Gastroesophageal sphincter (tissue), 4 donors: Measurements from ENCODE around the gene NOSIP. TPM values are rescaled to one million over a fixed set of nuclear protein-coding genes. Genes with fewer than 3 reads are reported as not detected.

Source experiments
- ATAC-seq: fragments of 150-250 bp; one replicate; pipeline ENCODE4 v1.9.1; 2016; ENCODE audit warnings: mild to moderate bottlenecking, moderate library complexity
- H3K27ac ChIP-seq, 4 donors: fragments of 200-600 bp; sonication (generic) in 3 of 4; 1 replicate in 3 of 4; 2 replicates in 1 of 4; pipeline ENCODE4 v1.5.1; 2016 to 2019
- H3K27me3 ChIP-seq: fragments of 200-600 bp; sonication (generic); one replicate; pipeline ENCODE4 v1.5.1; 2019
- H3K36me3 ChIP-seq, 2 donors: fragments of 200-600 bp; sonication (generic); one replicate each; pipeline ENCODE4 v1.5.1; 2019; ENCODE audit warnings: control low read depth in 1 of 2
- H3K4me1 ChIP-seq, 3 donors: fragments of 200-600 bp; sonication (generic); 1 replicate in 2 of 3; 2 replicates in 1 of 3; pipeline ENCODE4 v1.5.1; 2016 to 2019; ENCODE audit warnings: control low read depth in 2 of 3
- H3K4me3 ChIP-seq, 2 donors: fragments of 200-600 bp; sonication (generic); one replicate each; pipeline ENCODE4 v1.5.1; 2019; ENCODE audit warnings: mild to moderate bottlenecking in 1 of 2, moderate library complexity in 1 of 2
- H3K9me3 ChIP-seq, 3 donors: fragments of 200-600 bp; sonication (generic); one replicate each; pipeline ENCODE4 v1.5.1; 2017 to 2019; ENCODE audit warnings: control low read depth in 2 of 3
- CTCF ChIP-seq, 4 experiments: fragments of 200-600 bp in 2 of 4; fragments of 450-650 bp in 2 of 4; sonication (generic) in 1 of 4; IDR thresholded peaks; one replicate each; pipeline ENCODE4 v1.5.1; 2017 to 2019; ENCODE audit warnings: antibody characterized with exemption in 4 of 4, mild to moderate bottlenecking in 2 of 4, moderate library complexity in 2 of 4
- EP300 ChIP-seq: sonication (generic); formaldehyde crosslinking; IDR thresholded peaks from one replicate; pipeline ENCODE4 v1.6.1; 2017; ENCODE audit warnings: antibody characterized with exemption, mild to moderate bottlenecking
- POLR2A ChIP-seq, 2 donors: fragments of 450-650 bp; IDR thresholded peaks; one replicate each; pipeline ENCODE4 v1.6.1; 2017; ENCODE audit warnings: antibody characterized with exemption in 2 of 2, mild to moderate bottlenecking in 2 of 2, moderate library complexity in 1 of 2
- POLR2AphosphoS5 ChIP-seq: sonication (generic); formaldehyde crosslinking; IDR thresholded peaks from one replicate; pipeline ENCODE4 v1.6.1; 2017; ENCODE audit warnings: antibody characterized with exemption
- WGBS, 2 donors: methylation state at CpG; one replicate each; pipeline ENCODE4 v1.1.5; 2018; ENCODE audit warnings: low coverage in 1 of 2; 5-methylcytosine and 5-hydroxymethylcytosine counted together
- total RNA-seq, 4 donors: library from RNA; depleted of rRNA; stranded (reverse); fragments of >200 nt; gene quantifications; one replicate each; pipeline ENCODE4 v1.1.0, GENCODE V29; 2016

Gene NOSIP
- total RNA-seq, 4 donors from 2014 or later: 45.5 to 59.6 (median 51.8) TPM

- WGBS, 2 donors: 54 to 80% methylated on average over 2 to 13 of the region's 15 CpGs
- H3K27me3 ChIP-seq: no peaks in the 10 kb centered on the region
- no peaks in the 10 kb centered on the region for H3K9me3 ChIP-seq
- H3K4me1 ChIP-seq: peaks cover 0 to 37% (median under 1%) of the 10 kb centered on the region in 3 donors
- no peak for ATAC-seq
- H3K36me3 ChIP-seq: peaks cover 0 to 63% of the 10 kb centered on the region in 2 donors
- peak overlapping the region in 1 of 4 donors; percentile 40 for H3K27ac ChIP-seq
- TF ChIP-seq EP300 (no peak), CTCF (IDR thresholded peaks at IDR 0.05) (no peak), POLR2A (IDR thresholded peaks at IDR 0.05) (no peak), POLR2AphosphoS5 (no peak)
- H3K4me3 ChIP-seq: no peak overlapping the region
Measured at GRCh38 chr19:49559928-49560327, 20.4 kb downstream of the NOSIP start.

- no peak for ATAC-seq
- TF ChIP-seq POLR2AphosphoS5 (no peak), POLR2A (IDR thresholded peaks at IDR 0.05) (no peak), EP300 (no peak), CTCF (IDR thresholded peaks at IDR 0.05) (no peak)
- no peaks in the 10 kb centered on the region for H3K9me3 ChIP-seq
- H3K36me3 ChIP-seq: peaks cover 0 to 68% of the 10 kb centered on the region in 2 donors
- no peaks in the 10 kb centered on the region for H3K27me3 ChIP-seq
- 93 to 95% methylated on average over 3 of the region's 3 CpGs for WGBS, 2 donors
- peaks cover 0 to 32% (median 0%) of the 10 kb centered on the region in 3 donors for H3K4me1 ChIP-seq
- H3K27ac ChIP-seq: no peak overlapping the region
- no peak overlapping the region for H3K4me3 ChIP-seq
Measured at GRCh38 chr19:49559443-49559842, 20.9 kb downstream of the NOSIP start.

GRCh38 chr19:49558591-49558990 is 21.8 kb downstream of the NOSIP start:
- no peak for ATAC-seq
- no peaks in the 10 kb centered on the region for H3K9me3 ChIP-seq
- no peaks in the 10 kb centered on the region for H3K27me3 ChIP-seq
- no peak for TF ChIP-seq CTCF (IDR thresholded peaks at IDR 0.05)
- no peak for TF ChIP-seq POLR2AphosphoS5
- no peak for TF ChIP-seq EP300
- TF ChIP-seq POLR2A (IDR thresholded peaks at IDR 0.05): no peak
- peaks cover 0 to 31% (median 0%) of the 10 kb centered on the region in 3 donors for H3K4me1 ChIP-seq
- WGBS, 2 donors: 84 to 85% methylated on average over 3 to 4 of the region's 7 CpGs
- H3K4me3 ChIP-seq: no peak overlapping the region
- no peak overlapping the region for H3K27ac ChIP-seq
- peaks cover 0 to 76% of the 10 kb centered on the region in 2 donors for H3K36me3 ChIP-seq

GRCh38 chr19:49557641-49558325 is 22.6 kb downstream of the NOSIP start:
- WGBS, 2 donors: 80 to 94% methylated on average over 8 to 13 of the region's 18 CpGs
- Histone ChIP-seq H3K36me3 (peaks cover 0 to 78% of the 10 kb centered on the region in 2 donors), H3K4me3 (no peak overlapping the region), H3K27ac (no peak overlapping the region), H3K4me1 (peaks cover 0 to 31% (median 0%) of the 10 kb centered on the region in 3 donors), H3K9me3 (no peaks in the 10 kb centered on the region), H3K27me3 (no peaks in the 10 kb centered on the region)
- no peak for TF ChIP-seq POLR2A (IDR thresholded peaks at IDR 0.05)
- TF ChIP-seq POLR2AphosphoS5: no peak
- TF ChIP-seq CTCF (IDR thresholded peaks at IDR 0.05): no peak
- TF ChIP-seq EP300: no peak
- ATAC-seq: no peak
